ENCODE data around the gene PRSS2. TPM values are rescaled to one million over a fixed set of nuclear protein-coding genes. Genes with fewer than 3 reads are reported as not detected.
"Not testable (repeated sequence)": the region's sequence is repeated elsewhere in the genome, so short reads cannot be mapped to it uniquely, and the experiment has no call there.

PRSS2 gene
- total RNA-seq, 2 experiments from 2014 or later, result not detected

DNA sequence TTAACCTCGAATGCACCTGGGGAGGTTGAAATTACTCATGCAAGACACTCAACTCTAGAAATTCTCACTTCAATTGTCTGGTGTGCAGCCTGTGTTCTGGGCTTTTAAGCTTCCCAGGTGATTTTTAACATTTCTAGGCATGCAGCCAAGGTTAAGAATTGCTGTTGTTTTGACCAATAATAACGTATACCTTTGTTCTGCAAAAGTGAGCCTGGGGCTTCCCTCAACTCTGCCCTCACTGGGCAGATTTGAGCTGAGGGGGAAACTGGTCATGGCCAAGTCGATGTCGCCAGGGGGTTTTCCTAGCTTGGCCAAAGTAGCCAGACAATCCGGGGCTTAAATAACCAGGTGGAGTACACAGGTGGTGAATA lies 568 bp downstream of the PRSS2 start:
- DNase-seq (no peak), ATAC-seq (ENCODE audit: low read depth) (no peak)
- Mint-ChIP-seq H3K27me3 (no peaks in the 10 kb centered on the region), H3K4me1 (peaks cover 7% of the 10 kb centered on the region), H3K36me3 (peaks cover 2% of the 10 kb centered on the region), H3K9me3 (no peaks in the 10 kb centered on the region), H3K27ac (no peak overlapping the region), H3K4me3 (no peak overlapping the region)
- POLR2A ChIA-PET, result no interaction called here

DNA sequence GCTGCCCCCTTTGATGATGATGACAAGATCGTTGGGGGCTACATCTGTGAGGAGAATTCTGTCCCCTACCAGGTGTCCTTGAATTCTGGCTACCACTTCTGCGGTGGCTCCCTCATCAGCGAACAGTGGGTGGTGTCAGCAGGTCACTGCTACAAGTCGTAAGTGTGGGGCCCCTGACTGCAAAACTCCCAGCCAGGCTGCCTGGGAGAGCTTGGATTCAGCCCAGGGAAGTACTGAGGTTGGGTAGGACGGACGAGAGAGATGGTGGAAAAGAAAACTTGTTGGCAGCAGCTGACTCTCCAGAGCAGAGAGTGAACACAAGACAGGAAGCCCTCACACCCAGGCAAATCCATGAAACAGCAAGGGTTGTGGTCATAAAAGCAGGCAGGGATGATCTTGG lies 1.3 kb downstream of the PRSS2 start:
- POLR2A ChIA-PET, result no interaction called here
- H3K27ac Mint-ChIP-seq, result no peak overlapping the region

DNA sequence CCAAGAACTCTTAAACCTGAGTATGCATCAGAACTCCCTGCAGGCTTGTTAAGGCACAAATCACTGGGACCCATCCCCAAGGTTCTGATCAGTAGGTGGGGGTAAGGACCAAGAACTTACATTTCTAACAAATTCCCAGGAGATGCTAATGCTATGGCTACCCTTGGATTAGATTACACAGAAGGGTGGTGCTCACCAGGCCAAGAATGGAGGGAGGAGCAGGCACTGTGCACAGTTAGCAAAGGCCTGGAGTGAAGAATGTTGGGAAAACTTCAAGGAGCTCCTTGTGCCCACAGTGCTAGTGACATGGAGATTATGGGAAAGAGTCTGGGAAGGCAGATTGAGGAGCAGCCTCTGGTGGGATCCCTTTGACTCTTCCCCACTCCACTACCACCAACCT lies 1.9 kb downstream of the PRSS2 start:
- Mint-ChIP-seq H3K27me3 (no peaks in the 10 kb centered on the region), H3K4me3 (no peak overlapping the region), H3K36me3 (peaks cover 3% of the 10 kb centered on the region), H3K4me1 (peaks cover 7% of the 10 kb centered on the region), H3K27ac (no peak overlapping the region), H3K9me3 (no peaks in the 10 kb centered on the region)
- POLR2A ChIA-PET, result no interaction called here
- DNase-seq, result no peak
- ATAC-seq (ENCODE audit: low read depth), result no peak

More for the DNA sequence above, 1.3 kb downstream of the PRSS2 start:
- Mint-ChIP-seq H3K9me3 (no peaks in the 10 kb centered on the region), H3K4me1 (peaks cover 7% of the 10 kb centered on the region), H3K36me3 (peaks cover 2% of the 10 kb centered on the region), H3K27me3 (no peaks in the 10 kb centered on the region), H3K4me3 (no peak overlapping the region)
- no peak for ATAC-seq (ENCODE audit: low read depth)
- no peak for DNase-seq

DNA sequence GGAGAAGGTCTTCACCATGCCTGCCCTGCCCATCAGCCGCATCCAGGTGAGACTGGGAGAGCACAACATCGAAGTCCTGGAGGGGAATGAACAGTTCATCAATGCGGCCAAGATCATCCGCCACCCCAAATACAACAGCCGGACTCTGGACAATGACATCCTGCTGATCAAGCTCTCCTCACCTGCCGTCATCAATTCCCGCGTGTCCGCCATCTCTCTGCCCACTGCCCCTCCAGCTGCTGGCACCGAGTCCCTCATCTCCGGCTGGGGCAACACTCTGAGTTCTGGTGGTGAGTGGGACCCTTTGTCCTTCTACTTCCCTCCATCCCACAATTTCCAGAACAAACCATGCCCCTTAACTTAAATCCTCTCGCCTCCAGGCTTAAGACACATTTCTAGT lies 2.5 kb downstream of the PRSS2 start:
- H3K4me3 Mint-ChIP-seq, result no peak overlapping the region
- no peaks in the 10 kb centered on the region for H3K9me3 Mint-ChIP-seq
- DNase-seq (no peak), ATAC-seq (ENCODE audit: low read depth) (no peak)
- POLR2A ChIA-PET, result no interaction called here
- H3K4me1 Mint-ChIP-seq, result peaks cover 11% of the 10 kb centered on the region
- no peaks in the 10 kb centered on the region for H3K27me3 Mint-ChIP-seq
- H3K36me3 Mint-ChIP-seq, result peaks cover 3% of the 10 kb centered on the region
- peak overlapping the region; percentile 7 for H3K27ac Mint-ChIP-seq

DNA sequence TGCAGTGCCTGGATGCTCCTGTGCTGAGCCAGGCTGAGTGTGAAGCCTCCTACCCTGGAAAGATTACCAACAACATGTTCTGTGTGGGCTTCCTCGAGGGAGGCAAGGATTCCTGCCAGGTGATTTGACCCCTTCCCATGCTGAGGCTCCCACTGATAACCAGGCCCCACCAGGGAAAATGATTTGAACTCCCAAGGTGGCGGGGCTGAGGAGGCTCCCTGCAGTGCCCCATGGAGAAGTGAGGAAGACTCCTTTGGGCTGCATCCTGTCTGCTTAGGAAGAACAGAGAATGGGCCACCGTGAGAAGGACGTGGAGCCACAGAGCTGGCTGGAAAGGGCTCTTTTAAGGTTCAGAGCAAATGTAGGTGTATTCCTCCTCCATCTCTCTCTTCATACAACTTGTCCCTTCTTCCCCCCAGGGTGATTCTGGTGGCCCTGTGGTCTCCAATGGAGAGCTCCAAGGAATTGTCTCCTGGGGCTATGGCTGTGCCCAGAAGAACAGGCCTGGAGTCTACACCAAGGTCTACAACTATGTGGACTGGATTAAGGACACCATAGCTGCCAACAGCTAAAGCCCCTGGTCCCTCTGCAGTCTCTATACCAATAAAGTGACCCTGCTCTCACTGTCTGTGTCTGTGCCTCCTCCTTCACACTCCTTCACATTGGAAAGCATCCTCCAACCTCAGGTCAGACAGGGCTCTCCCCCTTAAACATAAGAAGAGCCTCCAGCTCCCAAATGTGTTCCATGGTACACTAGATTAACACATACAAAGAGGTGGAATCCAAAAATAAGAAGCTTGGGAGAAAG lies 3.4 kb downstream of the PRSS2 start:
- Mint-ChIP-seq H3K27ac (no peak overlapping the region), H3K9me3 (no peaks in the 10 kb centered on the region), H3K4me1 (peaks cover 11% of the 10 kb centered on the region), H3K4me3 (no peak overlapping the region), H3K27me3 (no peaks in the 10 kb centered on the region), H3K36me3 (peaks cover 3% of the 10 kb centered on the region)
- DNase-seq (no peak), ATAC-seq (ENCODE audit: low read depth) (no peak)
- POLR2A ChIA-PET, result no interaction called here

- no peaks in the 10 kb centered on the region for H3K9me3 Mint-ChIP-seq
- no peaks in the 10 kb centered on the region for H3K27me3 Mint-ChIP-seq
- H3K27ac Mint-ChIP-seq, result no peak overlapping the region
- DNase-seq (no peak), ATAC-seq (ENCODE audit: low read depth) (no peak)
- peaks cover 11% of the 10 kb centered on the region for H3K4me1 Mint-ChIP-seq
- no peak overlapping the region for H3K4me3 Mint-ChIP-seq
- peaks cover 3% of the 10 kb centered on the region for H3K36me3 Mint-ChIP-seq
- POLR2A ChIA-PET, result no interaction called here
Observed at GRCh38 chr7:142774826-142775225, 4.1 kb downstream of the PRSS2 start.

- not testable (repeated sequence) for H3K27me3 Mint-ChIP-seq; ATAC-seq (ENCODE audit: low read depth)
Observed at GRCh38 chr7:142775351-142776115, 4.8 kb downstream of the PRSS2 start.

DNA sequence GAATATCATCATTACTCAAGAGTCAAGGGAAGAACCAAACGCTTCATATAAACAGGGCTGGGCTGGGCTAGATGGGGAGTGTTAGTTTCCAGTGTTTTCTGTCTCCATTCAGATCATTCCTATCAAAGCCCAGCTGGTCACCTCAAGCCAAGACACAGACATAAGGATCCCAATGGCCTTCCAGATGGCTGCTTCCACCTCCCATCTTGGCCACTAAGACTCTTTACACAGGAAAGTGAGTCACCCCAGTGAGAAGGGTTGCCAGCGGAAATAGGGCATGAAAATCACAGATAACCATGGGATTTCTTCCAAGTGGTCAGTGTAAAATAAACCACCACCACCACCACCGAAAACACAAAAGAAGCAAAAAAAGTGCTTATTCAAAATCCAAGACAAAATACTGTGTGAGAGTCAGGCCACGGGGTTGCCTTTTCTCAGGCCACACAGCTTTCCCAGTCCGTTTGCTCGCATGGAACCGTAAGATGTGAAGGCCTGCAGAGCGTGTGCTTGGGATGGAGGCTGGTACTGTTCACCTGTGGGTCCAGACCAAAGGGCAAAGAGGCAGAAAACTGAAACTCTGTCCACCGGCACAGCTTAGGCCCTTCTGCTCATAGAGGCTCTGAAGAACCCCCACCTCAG lies 5.6 kb downstream of the PRSS2 start:
- H3K36me3 Mint-ChIP-seq, result peaks cover 3% of the 10 kb centered on the region
- H3K27ac Mint-ChIP-seq, result no peak overlapping the region
- no peak for DNase-seq
- peaks cover 8% of the 10 kb centered on the region for H3K4me1 Mint-ChIP-seq
- no peaks in the 10 kb centered on the region for H3K27me3 Mint-ChIP-seq
- H3K9me3 Mint-ChIP-seq, result no peaks in the 10 kb centered on the region
- POLR2A ChIA-PET, result no interaction called here
- ATAC-seq (ENCODE audit: low read depth), result no peak
- no peak overlapping the region for H3K4me3 Mint-ChIP-seq

More at GRCh38 chr7:142775351-142776115, 4.8 kb downstream of the PRSS2 start:
- H3K27ac Mint-ChIP-seq, H3K36me3 Mint-ChIP-seq, DNase-seq, POLR2A ChIA-PET, H3K4me3 Mint-ChIP-seq, H3K9me3 Mint-ChIP-seq: not testable (repeated sequence)
- peaks cover 11% of the 10 kb centered on the region for H3K4me1 Mint-ChIP-seq

- H3K27me3 Mint-ChIP-seq; H3K4me3 Mint-ChIP-seq; DNase-seq; POLR2A ChIA-PET; H3K4me1 Mint-ChIP-seq; H3K27ac Mint-ChIP-seq; H3K9me3 Mint-ChIP-seq; ATAC-seq (ENCODE audit: low read depth); H3K36me3 Mint-ChIP-seq: not testable (repeated sequence)
Observed at GRCh38 chr7:142776845-142777225, 6.1 kb downstream of the PRSS2 start.

DNA sequence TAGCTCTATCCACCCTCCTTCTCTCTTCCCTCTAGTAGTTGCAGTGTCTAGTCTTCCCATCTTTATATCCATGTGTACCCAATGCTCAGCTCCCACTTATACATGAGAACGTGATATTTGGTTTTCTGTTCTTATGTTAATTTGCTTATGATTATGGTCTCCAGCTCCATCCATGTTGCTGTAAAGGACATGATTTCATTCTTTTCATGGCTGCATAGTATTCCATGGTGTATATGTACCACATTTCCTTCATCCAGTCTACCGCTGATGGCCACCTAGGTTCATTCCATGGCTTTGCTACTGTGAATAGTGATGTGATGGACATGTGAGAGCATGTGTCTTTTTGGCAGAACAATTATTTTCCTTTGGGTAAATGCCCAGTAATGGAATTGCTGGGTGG lies 6.5 kb downstream of the PRSS2 start:
- POLR2A ChIA-PET, result no interaction called here
- Mint-ChIP-seq H3K4me1 (peaks cover 5% of the 10 kb centered on the region), H3K9me3 (no peaks in the 10 kb centered on the region), H3K36me3 (peaks cover 3% of the 10 kb centered on the region), H3K27me3 (no peaks in the 10 kb centered on the region), H3K27ac (no peak overlapping the region), H3K4me3 (no peak overlapping the region)
- DNase-seq (no peak), ATAC-seq (ENCODE audit: low read depth) (no peak)

- H3K27ac Mint-ChIP-seq, result peak overlapping the region; percentile 87
- peaks cover 8% of the 10 kb centered on the region for H3K4me1 Mint-ChIP-seq
- POLR2A ChIA-PET, result interaction anchor here (0.8 to 21.1 kb wide), 5 partner anchors 14 to 151 kb away, joined by 3 to 1271 read pairs (median 5); no protein-coding TSS in a partner anchor
- peaks cover 9% of the 10 kb centered on the region for H3K36me3 Mint-ChIP-seq
- peak; percentile 49 for ATAC-seq (ENCODE audit: low read depth)
- no peaks in the 10 kb centered on the region for H3K9me3 Mint-ChIP-seq
- peak; percentile 73 for DNase-seq
- H3K27me3 Mint-ChIP-seq, result no peaks in the 10 kb centered on the region
- peak overlapping the region; percentile 81 for H3K4me3 Mint-ChIP-seq
Observed at GRCh38 chr7:142782922-142783900, 12.4 kb downstream of the PRSS2 start.

DNA sequence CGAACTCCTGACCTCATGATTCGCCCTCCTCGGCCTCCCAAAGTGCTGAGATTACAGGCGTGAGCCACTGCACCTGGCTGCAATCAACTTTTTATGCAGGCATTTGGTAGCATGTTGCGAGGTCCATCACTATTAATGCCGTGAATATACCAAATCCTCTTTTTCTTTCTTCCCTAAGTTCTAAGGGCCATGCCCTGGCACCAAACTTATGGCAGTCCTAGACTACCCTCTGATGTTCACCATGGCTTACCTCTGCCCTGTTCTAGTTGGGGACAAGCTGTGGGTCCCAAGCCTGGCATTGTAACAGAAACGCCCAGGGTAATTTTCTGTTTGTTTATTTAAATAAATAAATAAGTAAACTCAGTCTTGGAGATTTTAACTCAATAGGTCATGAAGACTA lies 13.3 kb downstream of the PRSS2 start:
- H3K4me1 Mint-ChIP-seq, result peaks cover 8% of the 10 kb centered on the region
- POLR2A ChIA-PET, result interaction anchor here (0.6 to 21.1 kb wide), 10 partner anchors 13 to 321 kb away, joined by 3 to 1271 read pairs (median 4); no protein-coding TSS in a partner anchor
- no peak for DNase-seq
- peak overlapping the region; percentile 87 for H3K27ac Mint-ChIP-seq
- no peaks in the 10 kb centered on the region for H3K27me3 Mint-ChIP-seq
- H3K36me3 Mint-ChIP-seq, result peaks cover 18% of the 10 kb centered on the region
- peak overlapping the region; percentile 81 for H3K4me3 Mint-ChIP-seq
- no peaks in the 10 kb centered on the region for H3K9me3 Mint-ChIP-seq
- ATAC-seq (ENCODE audit: low read depth), result no peak
